ENCODE data around the gene CPB2. TPM values are rescaled to one million over a fixed set of nuclear protein-coding genes. Genes with fewer than 3 reads are reported as not detected.

CPB2 gene
- total RNA-seq, 2 experiments from 2014 or later, result not detected

- no peaks in the 10 kb centered on the region for H3K9me3 Mint-ChIP-seq (ENCODE audit: insufficient read depth)
- POLR2A ChIA-PET, result interaction anchor here (1.6 kb wide), 1 partner anchor 12 kb away, joined by 5 read pairs; the partner anchor contains the start of gene ZC3H13
- no peak for DNase-seq
- no peaks in the 10 kb centered on the region for H3K27me3 Mint-ChIP-seq (ENCODE audit: low read depth)
- no peak overlapping the region for H3K4me3 Mint-ChIP-seq
- ATAC-seq, result no peak
- no peak overlapping the region for H3K27ac Mint-ChIP-seq
- CTCF ChIA-PET, result interaction anchor here (1.1 kb wide), 1 partner anchor 11 kb away, joined by 4 read pairs; no protein-coding TSS in a partner anchor
- peaks cover 37% of the 10 kb centered on the region for H3K36me3 Mint-ChIP-seq (ENCODE audit: low read depth)
- H3K4me1 Mint-ChIP-seq (ENCODE audit: low read depth), result peaks cover 4% of the 10 kb centered on the region
These were observed 64.1 kb downstream of the CPB2 start for GRCh38 chr13:46040763-46041162.

- Mint-ChIP-seq H3K27me3 (ENCODE audit: low read depth) (no peaks in the 10 kb centered on the region), H3K36me3 (ENCODE audit: low read depth) (peaks cover 44% of the 10 kb centered on the region), H3K9me3 (ENCODE audit: insufficient read depth) (no peaks in the 10 kb centered on the region), H3K27ac (no peak overlapping the region), H3K4me1 (ENCODE audit: low read depth) (no peaks in the 10 kb centered on the region), H3K4me3 (no peak overlapping the region)
- POLR2A ChIA-PET, result interaction anchor here (1.6 kb wide), 1 partner anchor 13 kb away, joined by 5 read pairs; the partner anchor contains the start of gene ZC3H13
- CTCF ChIA-PET, result no interaction called here
- no peak for DNase-seq
- ATAC-seq, result no peak
These were observed 65.2 kb downstream of the CPB2 start for GRCh38 chr13:46039411-46040182.

- H3K4me3 Mint-ChIP-seq, result no peak overlapping the region
- H3K27me3 Mint-ChIP-seq (ENCODE audit: low read depth), result no peaks in the 10 kb centered on the region
- H3K36me3 Mint-ChIP-seq (ENCODE audit: low read depth), result peaks cover 54% of the 10 kb centered on the region
- POLR2A ChIA-PET, result no interaction called here
- CTCF ChIA-PET, result no interaction called here
- DNase-seq (no peak), ATAC-seq (no peak)
- no peaks in the 10 kb centered on the region for H3K4me1 Mint-ChIP-seq (ENCODE audit: low read depth)
- no peaks in the 10 kb centered on the region for H3K9me3 Mint-ChIP-seq (ENCODE audit: insufficient read depth)
- no peak overlapping the region for H3K27ac Mint-ChIP-seq
These were observed 66.5 kb downstream of the CPB2 start for GRCh38 chr13:46038296-46038695.

- H3K36me3 Mint-ChIP-seq (ENCODE audit: low read depth), result peaks cover 61% of the 10 kb centered on the region
- CTCF ChIA-PET, result interaction anchor here (1.3 kb wide), 1 partner anchor 11 kb away, joined by 3 read pairs; no protein-coding TSS in a partner anchor
- H3K9me3 Mint-ChIP-seq (ENCODE audit: insufficient read depth), result peaks cover 13% of the 10 kb centered on the region
These were observed 69.8 kb downstream of the CPB2 start for GRCh38 chr13:46035066-46035465.

DNA sequence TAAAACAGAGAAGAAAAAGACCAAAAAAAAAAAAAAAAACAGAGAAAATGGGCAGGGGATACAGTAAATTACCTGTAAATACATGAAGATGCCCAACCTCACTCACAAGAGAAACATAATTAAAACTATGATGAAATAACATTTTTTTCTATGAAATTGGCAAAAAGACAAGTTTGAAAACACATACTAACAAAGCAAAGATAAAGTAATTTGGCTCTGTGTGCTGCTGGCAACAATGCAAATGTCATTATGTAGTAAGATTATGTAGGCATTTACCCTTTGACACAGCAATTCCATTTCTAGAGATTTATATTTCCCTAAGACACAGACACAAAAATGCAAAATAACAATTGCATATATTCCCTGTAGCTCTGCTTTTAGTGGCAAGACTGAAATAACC, 72.5 kb downstream of the CPB2 start:
- H3K27ac Mint-ChIP-seq, result no peak overlapping the region
- ATAC-seq (no peak), DNase-seq (no peak)
- no peak overlapping the region for H3K4me3 Mint-ChIP-seq
- no peaks in the 10 kb centered on the region for H3K27me3 Mint-ChIP-seq (ENCODE audit: low read depth)
- H3K9me3 Mint-ChIP-seq (ENCODE audit: insufficient read depth), result peaks cover 16% of the 10 kb centered on the region
- peaks cover 9% of the 10 kb centered on the region for H3K4me1 Mint-ChIP-seq (ENCODE audit: low read depth)
- ChIA-PET CTCF (no interaction called here), POLR2A (no interaction called here)
- H3K36me3 Mint-ChIP-seq (ENCODE audit: low read depth), result peaks cover 66% of the 10 kb centered on the region

More at GRCh38 chr13:46035066-46035465, 69.8 kb downstream of the CPB2 start:
- POLR2A ChIA-PET, result no interaction called here
- DNase-seq (no peak), ATAC-seq (no peak)
- peaks cover 9% of the 10 kb centered on the region for H3K4me1 Mint-ChIP-seq (ENCODE audit: low read depth)
- H3K4me3 Mint-ChIP-seq, result no peak overlapping the region
- H3K27me3 Mint-ChIP-seq (ENCODE audit: low read depth), result no peaks in the 10 kb centered on the region
- no peak overlapping the region for H3K27ac Mint-ChIP-seq

GRCh38 chr13:46031581-46032263, 73.1 kb downstream of the CPB2 start:
- Mint-ChIP-seq H3K9me3 (ENCODE audit: insufficient read depth) (peaks cover 16% of the 10 kb centered on the region), H3K27me3 (ENCODE audit: low read depth) (no peaks in the 10 kb centered on the region), H3K36me3 (ENCODE audit: low read depth) (peaks cover 63% of the 10 kb centered on the region), H3K4me3 (no peak overlapping the region), H3K4me1 (ENCODE audit: low read depth) (peaks cover 9% of the 10 kb centered on the region), H3K27ac (no peak overlapping the region)
- ChIA-PET POLR2A (interaction anchor here (1.1 kb wide), 1 partner anchor 20 kb away, joined by 3 read pairs; the partner anchor contains the start of gene ZC3H13), CTCF (no interaction called here)
- DNase-seq (no peak), ATAC-seq (no peak)

DNA sequence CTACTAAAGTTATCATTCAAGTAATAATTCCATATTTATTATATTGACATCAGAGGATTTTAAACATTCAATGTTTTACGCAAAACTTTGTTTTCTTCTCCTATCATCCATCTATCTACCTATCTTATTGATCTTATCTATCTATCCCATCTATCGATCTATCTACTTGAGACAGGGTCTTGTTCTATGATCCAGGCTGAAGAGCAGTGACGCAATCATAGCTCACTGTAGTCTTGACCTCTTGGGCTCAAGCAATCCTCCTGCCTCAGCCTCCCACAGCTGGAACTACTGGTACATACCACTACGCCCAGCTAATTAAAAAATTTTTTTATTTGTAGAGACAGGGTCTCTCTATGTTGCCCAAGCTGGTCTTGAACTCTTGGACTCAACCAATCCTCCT, 79.7 kb downstream of the CPB2 start:
- CTCF ChIA-PET, result no interaction called here

DNA sequence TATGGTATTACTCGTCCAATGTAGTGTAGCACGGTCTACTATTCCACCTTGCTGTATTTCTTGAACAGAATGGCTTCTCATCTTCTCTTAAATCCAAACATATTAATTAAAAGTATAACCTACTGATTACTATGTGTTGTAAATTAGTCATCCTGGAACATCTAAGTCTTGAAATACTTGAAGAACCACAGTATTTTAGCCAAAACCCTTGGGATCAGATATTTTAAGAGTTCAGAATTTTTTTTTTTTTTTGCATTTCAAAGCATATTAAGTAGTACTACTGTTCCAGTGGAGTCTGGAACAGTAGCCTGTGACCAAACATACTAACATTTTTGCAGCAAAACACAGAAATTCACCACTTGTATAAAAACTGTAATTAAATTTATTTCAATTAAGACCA, 82.4 kb downstream of the CPB2 start:
- no peaks in the 10 kb centered on the region for H3K4me1 Mint-ChIP-seq (ENCODE audit: low read depth)
- no peaks in the 10 kb centered on the region for H3K27me3 Mint-ChIP-seq (ENCODE audit: low read depth)
- DNase-seq (no peak), ATAC-seq (no peak)
- peaks cover 13% of the 10 kb centered on the region for H3K36me3 Mint-ChIP-seq (ENCODE audit: low read depth)
- ChIA-PET POLR2A (no interaction called here), CTCF (no interaction called here)
- no peak overlapping the region for H3K4me3 Mint-ChIP-seq
- no peak overlapping the region for H3K27ac Mint-ChIP-seq
- H3K9me3 Mint-ChIP-seq (ENCODE audit: insufficient read depth), result no peaks in the 10 kb centered on the region

More for the DNA sequence above, 79.7 kb downstream of the CPB2 start:
- DNase-seq, result no peak
- no peak for ATAC-seq
- Mint-ChIP-seq H3K36me3 (ENCODE audit: low read depth) (peaks cover 24% of the 10 kb centered on the region), H3K27ac (no peak overlapping the region), H3K9me3 (ENCODE audit: insufficient read depth) (peaks cover 4% of the 10 kb centered on the region), H3K27me3 (ENCODE audit: low read depth) (no peaks in the 10 kb centered on the region), H3K4me1 (ENCODE audit: low read depth) (no peaks in the 10 kb centered on the region), H3K4me3 (no peak overlapping the region)
- POLR2A ChIA-PET, result no interaction called here

GRCh38 chr13:46016216-46016615, 88.6 kb downstream of the CPB2 start:
- Mint-ChIP-seq H3K4me3 (no peak overlapping the region), H3K27ac (no peak overlapping the region), H3K27me3 (ENCODE audit: low read depth) (no peaks in the 10 kb centered on the region), H3K36me3 (ENCODE audit: low read depth) (peaks cover 27% of the 10 kb centered on the region), H3K9me3 (ENCODE audit: insufficient read depth) (no peaks in the 10 kb centered on the region), H3K4me1 (ENCODE audit: low read depth) (no peaks in the 10 kb centered on the region)
- POLR2A ChIA-PET, result no interaction called here
- DNase-seq (no peak), ATAC-seq (no peak)
- CTCF ChIA-PET, result interaction anchor here (0.6 kb wide), 1 partner anchor 21 kb away, joined by 3 read pairs; no protein-coding TSS in a partner anchor

- peaks cover 28% of the 10 kb centered on the region for H3K36me3 Mint-ChIP-seq (ENCODE audit: low read depth)
- POLR2A ChIA-PET, result no interaction called here
- H3K9me3 Mint-ChIP-seq (ENCODE audit: insufficient read depth), result no peaks in the 10 kb centered on the region
- H3K27ac Mint-ChIP-seq, result no peak overlapping the region
- ATAC-seq (no peak), DNase-seq (no peak)
- H3K27me3 Mint-ChIP-seq (ENCODE audit: low read depth), result no peaks in the 10 kb centered on the region
- H3K4me3 Mint-ChIP-seq, result no peak overlapping the region
- no peaks in the 10 kb centered on the region for H3K4me1 Mint-ChIP-seq (ENCODE audit: low read depth)
- CTCF ChIA-PET, result no interaction called here
These were observed 89.5 kb downstream of the CPB2 start for GRCh38 chr13:46015366-46015765.

GRCh38 chr13:46012404-46012803, 92.4 kb downstream of the CPB2 start:
- Mint-ChIP-seq H3K27ac (no peak overlapping the region), H3K4me1 (ENCODE audit: low read depth) (no peaks in the 10 kb centered on the region), H3K4me3 (no peak overlapping the region), H3K9me3 (ENCODE audit: insufficient read depth) (no peaks in the 10 kb centered on the region), H3K27me3 (ENCODE audit: low read depth) (no peaks in the 10 kb centered on the region), H3K36me3 (ENCODE audit: low read depth) (peaks cover 26% of the 10 kb centered on the region)
- DNase-seq (no peak), ATAC-seq (no peak)
- ChIA-PET CTCF (interaction anchor here (1.0 to 1.7 kb wide), 3 partner anchors 11 to 309 kb away, joined by 3 to 4 read pairs (median 3); no protein-coding TSS in a partner anchor), POLR2A (no interaction called here)

DNA sequence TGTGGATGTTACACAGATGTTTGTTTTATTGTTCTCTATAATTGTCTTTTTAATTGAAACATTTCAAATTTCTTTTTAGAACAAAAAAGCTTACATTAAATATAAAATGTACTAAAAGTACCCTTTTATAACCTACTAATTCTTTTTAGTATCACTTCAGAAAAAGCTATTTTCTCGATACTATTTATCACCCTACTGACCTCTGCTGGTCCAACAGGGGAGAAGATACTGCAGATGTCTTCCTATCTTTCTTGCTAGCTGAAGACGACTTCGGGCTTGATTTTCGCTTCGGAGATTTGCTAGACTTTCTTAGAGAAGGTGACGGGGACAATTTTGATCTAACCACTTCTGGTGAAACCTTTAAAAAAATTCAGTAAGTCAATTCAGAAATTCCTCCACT, 94.7 kb downstream of the CPB2 start:
- Mint-ChIP-seq H3K27me3 (ENCODE audit: low read depth) (no peaks in the 10 kb centered on the region), H3K4me1 (ENCODE audit: low read depth) (no peaks in the 10 kb centered on the region), H3K4me3 (no peak overlapping the region), H3K9me3 (ENCODE audit: insufficient read depth) (no peaks in the 10 kb centered on the region), H3K27ac (no peak overlapping the region), H3K36me3 (ENCODE audit: low read depth) (peaks cover 21% of the 10 kb centered on the region)
- no peak for ATAC-seq
- CTCF ChIA-PET, result interaction anchor here (1.0 to 1.6 kb wide), 3 partner anchors 10 to 612 kb away, joined by 3 to 4 read pairs (median 3); no protein-coding TSS in a partner anchor
- POLR2A ChIA-PET, result no interaction called here
- DNase-seq, result no peak
